HepG2 (cell line): ENCODE data around the gene TRIM15. TPM values are rescaled to one million over a fixed set of nuclear protein-coding genes. Genes with fewer than 3 reads are reported as not detected.

Experiments
- AKAP8 ChIP-seq: sonication (generic); formaldehyde crosslinking; IDR thresholded peaks from 2 replicates; pipeline ENCODE4 v1.5.1; 2020; ENCODE audit warnings: mild to moderate bottlenecking, missing genetic modification reagents
- EEA1 ChIP-seq: sonication (generic); formaldehyde crosslinking; IDR thresholded peaks from 2 replicates; pipeline ENCODE4 v1.5.1; 2020; ENCODE audit warnings: mild to moderate bottlenecking, missing genetic modification reagents, borderline replicate concordance
- HES4 ChIP-seq: sonication (generic); formaldehyde crosslinking; IDR thresholded peaks from 2 replicates; pipeline ENCODE4 v1.9.0; 2021; ENCODE audit warnings: mild to moderate bottlenecking, missing genetic modification reagents, borderline replicate concordance
- HNRNPH1 ChIP-seq: fragments of 200-400 bp; formaldehyde crosslinking; optimal IDR thresholded peaks from 2 replicates; pipeline ENCODE3; 2017; ENCODE audit warnings: mild to moderate bottlenecking, low read depth, low read length
- HNRNPLL ChIP-seq: fragments of 200-400 bp; formaldehyde crosslinking; IDR thresholded peaks from 2 replicates; pipeline ENCODE4 v1.6.1; 2017; ENCODE audit warnings: mild to moderate bottlenecking, low read depth, low read length; ENCODE audit not compliant: poor library complexity, severe bottlenecking
- HOXD1 ChIP-seq: sonication (generic); formaldehyde crosslinking; IDR thresholded peaks from 2 replicates; pipeline ENCODE4 v1.5.0; 2020; ENCODE audit warnings: missing genetic modification reagents
- NR2C2 ChIP-seq: sonication (generic); formaldehyde crosslinking; IDR thresholded peaks from 2 replicates; pipeline ENCODE4 v1.4.0; 2020; ENCODE audit warnings: missing genetic modification reagents, mild to moderate bottlenecking, moderate library complexity, borderline replicate concordance
- NRL ChIP-seq: sonication (generic); formaldehyde crosslinking; IDR thresholded peaks from 2 replicates; pipeline ENCODE4 v1.5.0; 2020; ENCODE audit warnings: missing genetic modification reagents, mild to moderate bottlenecking, moderate library complexity, borderline replicate concordance
- POLR2AphosphoS5 ChIP-seq: IDR thresholded peaks from 2 replicates; pipeline ENCODE4 v1.6.1; 2012; ENCODE audit warnings: low read depth, low read length
- RAD21 ChIP-seq: fragments of 450-650 bp; formaldehyde crosslinking; IDR thresholded peaks from 2 replicates; pipeline ENCODE4 v1.5.0; 2020; ENCODE audit warnings: mild to moderate bottlenecking
- RXRA ChIP-seq: sonication (generic); formaldehyde crosslinking; IDR thresholded peaks from 2 replicates; pipeline ENCODE4 v1.5.1; 2020; ENCODE audit warnings: missing genetic modification reagents
- ZKSCAN1 ChIP-seq: fragments of 150-350 bp; IDR thresholded peaks from 2 replicates; pipeline ENCODE4 v1.6.1; 2014; ENCODE audit warnings: low read length
- ZNF274 ChIP-seq: sonication (generic); formaldehyde crosslinking; IDR thresholded peaks from 2 replicates; pipeline ENCODE4 v1.5.1; 2020; ENCODE audit warnings: mild to moderate bottlenecking, missing genetic modification reagents
- ZNF3 ChIP-seq: IDR thresholded peaks from 2 replicates; pipeline ENCODE4 v1.7.0; 2017; ENCODE audit warnings: inconsistent platforms
- ZNF451 ChIP-seq: sonication (generic); formaldehyde crosslinking; IDR thresholded peaks from 2 replicates; pipeline ENCODE4 v1.5.0; 2020; ENCODE audit warnings: mild to moderate bottlenecking, missing genetic modification reagents
- ZNF670 ChIP-seq: sonication (generic); formaldehyde crosslinking; IDR thresholded peaks from 2 replicates; pipeline ENCODE4 v1.8.0; 2022; ENCODE audit warnings: mild to moderate bottlenecking, missing genetic modification reagents, borderline replicate concordance
- ZNF7 ChIP-seq: IDR thresholded peaks from 2 replicates; pipeline ENCODE4 v1.6.1; 2016; ENCODE audit warnings: missing biosample characterization, missing genetic modification reagents
- polyA plus RNA-seq, 8 experiments: library from polyadenylated mRNA; depleted of rRNA in 3 of 8; stranded (reverse) in 7 of 8; unstranded in 1 of 8; fragments of >200 nt; fragmentation: Illumina TruSeq in 4 of 8; extraction: Trizol in 4 of 8; gene quantifications; 2 replicates each; pipeline versions ENCODE4 v1.2.1 to v1.2.3, GENCODE V29; 2011 to 2016; ENCODE audit warnings: low read depth in 4 of 8, missing spikeins in 1 of 8, mixed read lengths in 1 of 8; ENCODE audit not compliant: insufficient read depth in 1 of 8
- total RNA-seq, 5 experiments: library from RNA; depleted of rRNA; stranded (reverse); fragments of >200 nt; fragmentation: Illumina TruSeq; extraction: Trizol; gene quantifications; 2 replicates each; pipeline ENCODE4 v1.2.3, GENCODE V29; 2016; ENCODE audit warnings: low read depth in 1 of 5
- TF ChIP-seq, protein P1 (sequence below): sonication (generic); formaldehyde crosslinking; conservative IDR thresholded peaks from 2 replicates; pipeline ENCODE4 v1.4.0; 2020; ENCODE audit warnings: missing genetic modification reagents
- TF ChIP-seq, protein P2 (sequence below): sonication (generic); formaldehyde crosslinking; IDR thresholded peaks from 2 replicates; pipeline ENCODE4 v1.4.0; 2020; ENCODE audit warnings: mild to moderate bottlenecking, missing genetic modification reagents
- TF ChIP-seq, protein P3 (sequence below): sonication (generic); formaldehyde crosslinking; IDR thresholded peaks from 2 replicates; pipeline ENCODE4 v1.4.0; 2020; ENCODE audit warnings: missing genetic modification reagents, mild to moderate bottlenecking, borderline replicate concordance
- TF ChIP-seq, protein P4 (sequence below): sonication (generic); formaldehyde crosslinking; IDR thresholded peaks from 2 replicates; pipeline ENCODE4 v1.8.1; 2023; ENCODE audit warnings: missing genetic modification reagents, mild to moderate bottlenecking, borderline replicate concordance
- TF ChIP-seq, protein P5 (sequence below): sonication (generic); formaldehyde crosslinking; IDR thresholded peaks from 2 replicates; pipeline ENCODE4 v1.8.1; 2023; ENCODE audit warnings: missing genetic modification reagents, inconsistent platforms, borderline replicate concordance

The TRIM15 gene
- total and polyA plus RNA-seq, 2 of the 13 experiments (the other 11 are each of a cell fraction or from before 2014, with no cell fraction given), result 35.1 to 38.2 TPM

DNA sequence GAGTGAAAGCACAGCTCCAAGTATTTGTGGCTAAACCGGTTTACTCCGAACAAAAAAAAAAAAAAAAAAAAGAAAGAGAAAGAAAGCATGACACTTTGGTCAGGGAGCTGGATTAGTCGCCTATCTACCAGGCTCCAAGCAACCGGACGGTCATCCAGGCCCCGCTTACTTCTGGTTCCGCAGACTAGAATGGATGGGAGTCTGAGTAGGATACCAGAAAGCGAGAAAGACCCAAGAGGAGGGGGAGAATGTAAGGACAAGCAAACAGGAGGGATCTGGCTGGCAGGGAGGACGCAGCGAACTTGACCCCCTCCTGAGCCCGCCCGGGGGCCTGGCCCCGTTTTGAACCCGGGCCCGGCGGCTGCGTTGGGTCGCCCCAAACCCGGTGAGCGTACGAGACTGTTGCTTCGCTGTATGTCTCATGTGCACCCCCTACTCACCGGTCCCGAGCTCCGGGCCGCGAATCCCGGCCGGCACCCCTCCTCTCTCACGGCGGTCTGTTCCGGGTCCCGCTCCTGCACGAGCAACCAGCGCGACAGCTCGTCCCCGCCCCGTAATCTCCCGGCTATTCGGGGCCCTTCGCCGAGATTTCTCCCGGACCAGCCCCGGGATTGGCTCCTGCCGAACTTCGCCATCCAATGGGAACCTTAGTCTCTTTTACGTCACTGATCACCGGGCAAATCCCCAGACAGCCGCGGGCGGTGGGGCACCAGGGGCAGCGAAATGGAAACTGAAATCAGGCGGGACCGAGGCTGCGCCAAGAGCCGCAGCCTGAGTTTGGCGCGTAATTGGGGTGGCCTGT is 49.7 kb downstream of the TRIM15 start, which contains the start of gene TRIM26 (continued):
- TF ChIP-seq NRL (CRISPR knock-in tag), result peak; percentile 61; the same call in 1 of the 2 replicates
- TF ChIP-seq, protein P1, sequence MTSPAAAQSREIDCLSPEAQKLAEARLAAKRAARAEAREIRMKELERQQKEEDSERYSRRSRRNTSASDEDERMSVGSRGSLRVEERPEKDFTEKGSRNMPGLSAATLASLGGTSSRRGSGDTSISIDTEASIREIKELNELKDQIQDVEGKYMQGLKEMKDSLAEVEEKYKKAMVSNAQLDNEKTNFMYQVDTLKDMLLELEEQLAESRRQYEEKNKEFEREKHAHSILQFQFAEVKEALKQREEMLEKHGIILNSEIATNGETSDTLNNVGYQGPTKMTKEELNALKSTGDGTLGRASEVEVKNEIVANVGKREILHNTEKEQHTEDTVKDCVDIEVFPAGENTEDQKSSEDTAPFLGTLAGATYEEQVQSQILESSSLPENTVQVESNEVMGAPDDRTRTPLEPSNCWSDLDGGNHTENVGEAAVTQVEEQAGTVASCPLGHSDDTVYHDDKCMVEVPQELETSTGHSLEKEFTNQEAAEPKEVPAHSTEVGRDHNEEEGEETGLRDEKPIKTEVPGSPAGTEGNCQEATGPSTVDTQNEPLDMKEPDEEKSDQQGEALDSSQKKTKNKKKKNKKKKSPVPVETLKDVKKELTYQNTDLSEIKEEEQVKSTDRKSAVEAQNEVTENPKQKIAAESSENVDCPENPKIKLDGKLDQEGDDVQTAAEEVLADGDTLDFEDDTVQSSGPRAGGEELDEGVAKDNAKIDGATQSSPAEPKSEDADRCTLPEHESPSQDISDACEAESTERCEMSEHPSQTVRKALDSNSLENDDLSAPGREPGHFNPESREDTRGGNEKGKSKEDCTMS (CRISPR knock-in tag), result no peak
- peak; percentile 90; the same call in 1 of the 2 replicates for TF ChIP-seq ZNF670
- 0 out of 2 replicates have a peak, but pooled peaks have one; percentile 3 for TF ChIP-seq ZNF3
- peak; percentile 82 for TF ChIP-seq HNRNPLL
- TF ChIP-seq RAD21 (CRISPR knock-in tag), result peak; percentile 43; the same call in 1 of the 2 replicates
- TF ChIP-seq, protein P2, sequence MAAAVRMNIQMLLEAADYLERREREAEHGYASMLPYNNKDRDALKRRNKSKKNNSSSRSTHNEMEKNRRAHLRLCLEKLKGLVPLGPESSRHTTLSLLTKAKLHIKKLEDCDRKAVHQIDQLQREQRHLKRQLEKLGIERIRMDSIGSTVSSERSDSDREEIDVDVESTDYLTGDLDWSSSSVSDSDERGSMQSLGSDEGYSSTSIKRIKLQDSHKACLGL, result peak; percentile 85; the same call in 1 of the 2 replicates
- peak; percentile 70; the same call in 1 of the 2 replicates for TF ChIP-seq ZNF451 (CRISPR knock-in tag)
- peak; percentile 53; the same call in 1 of the 2 replicates for TF ChIP-seq HES4 (CRISPR knock-in tag)
- TF ChIP-seq, protein P3, sequence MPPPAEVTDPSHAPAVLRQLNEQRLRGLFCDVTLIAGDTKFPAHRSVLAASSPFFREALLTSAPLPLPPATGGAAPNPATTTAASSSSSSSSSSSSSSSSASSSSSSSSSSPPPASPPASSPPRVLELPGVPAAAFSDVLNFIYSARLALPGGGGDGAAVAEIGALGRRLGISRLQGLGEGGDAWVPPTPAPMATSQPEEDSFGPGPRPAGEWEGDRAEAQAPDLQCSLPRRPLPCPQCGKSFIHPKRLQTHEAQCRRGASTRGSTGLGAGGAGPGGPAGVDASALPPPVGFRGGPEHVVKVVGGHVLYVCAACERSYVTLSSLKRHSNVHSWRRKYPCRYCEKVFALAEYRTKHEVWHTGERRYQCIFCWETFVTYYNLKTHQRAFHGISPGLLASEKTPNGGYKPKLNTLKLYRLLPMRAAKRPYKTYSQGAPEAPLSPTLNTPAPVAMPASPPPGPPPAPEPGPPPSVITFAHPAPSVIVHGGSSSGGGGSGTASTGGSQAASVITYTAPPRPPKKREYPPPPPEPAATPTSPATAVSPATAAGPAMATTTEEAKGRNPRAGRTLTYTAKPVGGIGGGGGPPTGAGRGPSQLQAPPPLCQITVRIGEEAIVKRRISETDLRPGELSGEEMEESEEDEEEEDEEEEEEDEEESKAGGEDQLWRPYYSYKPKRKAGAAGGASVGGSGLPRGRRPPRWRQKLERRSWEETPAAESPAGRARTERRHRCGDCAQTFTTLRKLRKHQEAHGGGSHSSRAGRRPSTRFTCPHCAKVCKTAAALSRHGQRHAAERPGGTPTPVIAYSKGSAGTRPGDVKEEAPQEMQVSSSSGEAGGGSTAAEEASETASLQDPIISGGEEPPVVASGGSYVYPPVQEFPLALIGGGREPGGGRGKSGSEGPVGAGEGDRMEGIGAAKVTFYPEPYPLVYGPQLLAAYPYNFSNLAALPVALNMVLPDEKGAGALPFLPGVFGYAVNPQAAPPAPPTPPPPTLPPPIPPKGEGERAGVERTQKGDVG, result peak; percentile 76; the same call in 1 of the 2 replicates
- TF ChIP-seq, protein P4, sequence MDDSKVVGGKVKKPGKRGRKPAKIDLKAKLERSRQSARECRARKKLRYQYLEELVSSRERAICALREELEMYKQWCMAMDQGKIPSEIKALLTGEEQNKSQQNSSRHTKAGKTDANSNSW (CRISPR knock-in tag), result no peak
- peak; percentile 81 for TF ChIP-seq RXRA (CRISPR knock-in tag)
- no peak for TF ChIP-seq HNRNPH1
- TF ChIP-seq, protein P5, sequence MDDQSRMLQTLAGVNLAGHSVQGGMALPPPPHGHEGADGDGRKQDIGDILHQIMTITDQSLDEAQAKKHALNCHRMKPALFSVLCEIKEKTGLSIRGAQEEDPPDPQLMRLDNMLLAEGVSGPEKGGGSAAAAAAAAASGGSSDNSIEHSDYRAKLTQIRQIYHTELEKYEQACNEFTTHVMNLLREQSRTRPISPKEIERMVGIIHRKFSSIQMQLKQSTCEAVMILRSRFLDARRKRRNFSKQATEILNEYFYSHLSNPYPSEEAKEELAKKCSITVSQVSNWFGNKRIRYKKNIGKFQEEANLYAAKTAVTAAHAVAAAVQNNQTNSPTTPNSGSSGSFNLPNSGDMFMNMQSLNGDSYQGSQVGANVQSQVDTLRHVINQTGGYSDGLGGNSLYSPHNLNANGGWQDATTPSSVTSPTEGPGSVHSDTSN (CRISPR knock-in tag), result 0 out of 2 replicates have a peak, but pooled peaks have one; percentile 78
- no peak for TF ChIP-seq ZKSCAN1
- TF ChIP-seq POLR2AphosphoS5, result peak; percentile 94
- no peak for TF ChIP-seq HOXD1
- peak; percentile 60 for TF ChIP-seq ZNF274 (CRISPR knock-in tag)
- TF ChIP-seq AKAP8 (CRISPR knock-in tag), result 0 out of 2 replicates have a peak, but pooled peaks have one; percentile 17
- no peak for TF ChIP-seq ZNF7 (CRISPR knock-in tag)
- TF ChIP-seq EEA1 (CRISPR knock-in tag), result no peak
- peak; percentile 66; the same call in 1 of the 2 replicates for TF ChIP-seq NR2C2 (CRISPR knock-in tag)
